Endometrium (tissue), 2 donors: Measurements from ENCODE around the gene TMEM120B.
"Not testable (repeated sequence)": the region's sequence is repeated elsewhere in the genome, so short reads cannot be mapped to it uniquely, and the experiment has no call there.

ENCODE experiments used
- FAIRE-seq: peaks from 2 replicates; lab custom pipeline; 2012; peaks lifted over from hg19 to GRCh38; lab: Jason Lieb, UNC
- donor health status: control.
- donor health status: control.

The TMEM120B gene

DNA sequence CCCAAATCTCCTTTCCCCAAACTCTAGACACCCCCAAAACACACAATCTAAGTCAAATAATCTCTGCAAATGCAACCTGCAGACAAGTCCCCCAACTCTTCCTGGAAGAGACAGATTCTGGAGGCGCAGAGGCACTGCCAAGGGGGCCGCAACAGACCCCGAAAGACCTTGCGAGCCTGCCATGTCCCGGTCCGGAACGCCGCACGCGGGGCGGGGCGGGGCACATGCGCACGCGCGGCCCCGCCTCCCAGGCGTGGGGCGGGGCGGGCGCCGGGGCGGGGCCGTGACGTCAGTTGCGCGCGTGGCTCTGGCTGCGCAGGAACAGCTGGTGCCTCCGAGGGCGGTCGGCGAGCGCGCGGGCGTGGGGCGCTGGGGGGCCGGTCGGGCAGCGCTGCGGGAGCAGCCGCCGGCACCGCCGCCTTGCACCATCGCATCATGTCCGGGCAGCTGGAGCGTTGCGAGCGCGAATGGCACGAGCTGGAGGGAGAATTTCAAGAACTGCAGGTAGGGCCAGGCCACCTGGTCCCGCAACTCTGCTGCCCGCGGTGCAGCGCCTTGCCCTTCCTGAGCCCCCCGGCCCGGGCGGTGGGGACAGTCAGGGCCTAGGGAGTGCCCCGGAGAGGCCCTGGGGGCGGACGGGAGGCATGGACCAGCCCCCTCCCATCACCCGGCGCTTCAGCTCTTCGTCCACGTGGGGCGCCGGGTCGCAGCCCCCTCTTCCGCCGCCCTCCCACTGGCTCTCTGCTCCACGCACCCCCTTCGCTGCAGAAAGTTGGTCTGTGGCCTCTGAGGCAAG is at the start of gene TMEM120B:
Gene TMEM120B (plus strand): TSS at position 292 of the 796 bp plus-strand sequence. CDS start 144 bp downstream, at position 436.
- no peak for FAIRE-seq

- FAIRE-seq, result no peak
These were observed 49.0 kb upstream of the TMEM120B start for GRCh38 chr12:121663610-121663929.

DNA sequence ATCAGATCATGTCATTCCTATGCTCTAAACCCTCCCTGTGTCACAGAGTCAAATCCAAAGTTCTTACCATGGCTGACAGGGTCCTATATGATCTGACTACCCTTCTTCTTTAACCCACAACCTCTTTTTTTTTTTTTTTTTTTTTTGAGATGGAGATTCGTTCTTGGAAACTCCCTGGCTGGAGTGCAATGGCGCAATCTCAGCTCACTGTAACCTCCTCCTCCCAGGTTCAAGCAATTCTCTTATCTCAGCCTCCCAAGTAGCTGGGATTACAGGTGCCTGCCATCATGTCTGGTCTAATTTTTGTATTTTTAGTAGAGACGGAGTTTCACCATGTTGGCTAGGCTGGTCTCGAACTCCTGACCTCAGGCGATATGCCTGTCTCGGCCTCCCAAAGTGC is 45.7 kb upstream of the TMEM120B start:
- not testable (repeated sequence) for FAIRE-seq

GRCh38 chr12:121668750-121669520 is 43.6 kb upstream of the TMEM120B start:
- FAIRE-seq, result no peak

DNA sequence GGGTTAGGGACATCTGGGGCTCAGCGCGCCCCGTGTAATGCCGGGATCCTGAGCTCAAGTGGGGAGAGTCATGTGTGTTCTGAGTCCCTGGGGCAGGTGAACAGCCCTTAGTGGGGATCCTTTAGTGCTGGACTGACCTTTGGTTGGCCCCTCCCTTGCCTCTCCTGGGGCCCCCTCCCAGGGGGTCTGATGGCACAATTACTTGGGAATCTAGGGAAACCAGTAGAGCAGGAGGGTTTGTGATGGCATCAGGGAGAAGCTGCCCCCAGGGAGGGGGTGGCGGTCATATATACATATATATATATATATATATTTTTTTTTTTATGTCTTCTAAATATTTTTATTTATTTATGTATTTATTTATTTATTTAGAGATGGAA is 43.0 kb upstream of the TMEM120B start, which contains the start of gene MORN3:
Gene MORN3 (minus strand): TSS at position 134 of the 380 bp plus-strand sequence. CDS start 171 bp downstream, outside the sequence.
- FAIRE-seq, result no peak

GRCh38 chr12:121673013-121673511 is 39.5 kb upstream of the TMEM120B start:
- FAIRE-seq, result no peak

GRCh38 chr12:121676190-121676589 is 36.4 kb upstream of the TMEM120B start:
- FAIRE-seq, result no peak

- FAIRE-seq, result no peak
These were observed 34.2 kb upstream of the TMEM120B start for GRCh38 chr12:121678305-121678704.

- FAIRE-seq, result no peak
These were observed 33.7 kb upstream of the TMEM120B start for GRCh38 chr12:121678716-121679300.

GRCh38 chr12:121679661-121680197 is 32.8 kb upstream of the TMEM120B start:
- not testable (repeated sequence) for FAIRE-seq

DNA sequence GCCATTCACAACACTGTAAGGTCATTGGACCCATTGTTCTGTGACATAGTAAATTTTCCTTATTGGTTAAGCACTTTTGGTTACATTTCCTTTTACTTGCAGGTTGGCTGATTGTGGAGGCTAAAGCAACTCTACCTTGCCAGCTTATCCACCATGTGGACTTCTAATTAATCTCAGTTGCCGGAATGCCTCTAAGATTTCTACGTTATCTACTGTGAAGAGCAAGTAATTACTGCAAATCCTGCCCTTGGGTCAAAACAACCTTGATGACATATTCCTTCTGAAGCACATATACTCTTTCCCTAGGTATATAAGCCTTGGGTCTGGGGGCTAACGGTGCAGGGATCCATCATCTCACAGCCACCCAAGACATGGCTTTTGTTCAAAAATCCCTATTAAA is 23.6 kb upstream of the TMEM120B start:
- no peak for FAIRE-seq

DNA sequence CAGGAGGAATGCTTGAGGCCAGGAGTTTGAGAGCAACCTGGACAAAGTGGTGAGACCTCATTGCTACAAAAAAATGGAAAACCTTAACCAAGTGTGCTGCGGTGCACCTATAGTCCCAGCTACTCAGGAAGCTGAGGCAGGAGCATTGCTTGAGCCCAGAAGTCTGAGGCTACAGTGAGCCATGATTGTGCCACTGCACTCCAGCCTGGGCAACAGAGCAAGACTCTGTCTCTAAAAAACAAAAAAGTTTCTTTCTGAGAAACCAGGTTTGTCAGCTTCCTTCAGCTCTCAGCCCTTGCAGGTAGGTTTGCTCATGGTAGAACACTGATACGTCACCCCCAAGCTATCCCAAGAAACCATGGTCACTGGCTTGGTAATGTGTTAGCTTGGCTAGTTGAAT is 23.1 kb upstream of the TMEM120B start:
- FAIRE-seq, result no peak

DNA sequence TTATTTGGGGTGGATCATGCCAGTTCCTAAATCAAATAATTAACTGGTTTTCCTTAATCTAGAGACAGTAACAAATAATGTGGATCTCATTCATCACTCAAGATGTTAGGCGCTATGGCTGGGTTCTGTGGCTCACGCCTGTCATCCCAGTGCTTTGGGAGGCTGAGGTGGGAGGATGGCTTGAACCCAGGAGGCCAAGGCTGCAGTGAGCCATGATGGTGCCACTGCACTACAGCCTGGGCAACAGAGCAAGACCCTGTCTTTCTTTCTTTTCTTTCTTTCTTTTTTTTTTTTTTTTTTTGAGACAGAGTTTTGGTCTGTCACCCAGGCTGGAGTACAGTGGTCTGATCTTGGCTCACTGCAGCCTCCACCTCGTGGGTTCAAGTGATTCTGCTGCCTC is 19.8 kb upstream of the TMEM120B start:
- not testable (repeated sequence) for FAIRE-seq

GRCh38 chr12:121693155-121693687 is 19.3 kb upstream of the TMEM120B start:
- no peak for FAIRE-seq

DNA sequence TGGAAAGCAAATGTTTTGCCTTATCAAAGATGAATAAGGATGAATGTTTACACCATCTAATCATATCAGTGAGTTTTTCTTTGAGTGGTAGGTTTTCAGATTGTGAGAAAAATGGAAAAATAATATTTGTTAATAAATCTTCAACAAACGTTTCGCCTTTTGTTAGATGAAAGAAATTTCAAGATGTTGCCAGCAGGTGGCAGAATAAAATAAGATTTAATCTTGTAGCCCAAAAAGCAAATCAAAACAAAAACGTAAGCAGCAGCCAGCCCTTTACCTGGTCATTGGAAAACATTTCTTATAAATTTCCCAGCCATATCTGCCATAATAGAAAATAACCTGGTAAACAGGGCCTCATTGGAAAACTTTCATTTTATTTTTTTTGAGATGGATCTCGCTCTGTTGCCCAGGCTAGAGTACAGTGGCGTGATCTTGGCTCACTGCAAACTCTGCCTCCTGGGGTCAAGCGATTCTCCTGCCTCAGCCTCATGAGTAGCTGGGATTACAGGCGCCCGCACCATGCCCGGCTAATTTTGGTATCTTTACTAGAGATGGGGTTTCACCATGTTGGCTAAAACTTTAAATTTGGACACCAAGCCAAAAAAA is 15.4 kb upstream of the TMEM120B start:
- FAIRE-seq, result peak; percentile 85

- FAIRE-seq, result not testable (repeated sequence)
These were observed 14.7 kb upstream of the TMEM120B start for GRCh38 chr12:121697861-121698260.

- FAIRE-seq, result no peak
These were observed 10.8 kb upstream of the TMEM120B start for GRCh38 chr12:121701667-121702277.

GRCh38 chr12:121702944-121703343 is 9.6 kb upstream of the TMEM120B start:
- no peak for FAIRE-seq

GRCh38 chr12:121705514-121705913 is 7.0 kb upstream of the TMEM120B start:
- FAIRE-seq, result no peak

GRCh38 chr12:121708313-121709063 is 4.1 kb upstream of the TMEM120B start:
- FAIRE-seq, result no peak

DNA sequence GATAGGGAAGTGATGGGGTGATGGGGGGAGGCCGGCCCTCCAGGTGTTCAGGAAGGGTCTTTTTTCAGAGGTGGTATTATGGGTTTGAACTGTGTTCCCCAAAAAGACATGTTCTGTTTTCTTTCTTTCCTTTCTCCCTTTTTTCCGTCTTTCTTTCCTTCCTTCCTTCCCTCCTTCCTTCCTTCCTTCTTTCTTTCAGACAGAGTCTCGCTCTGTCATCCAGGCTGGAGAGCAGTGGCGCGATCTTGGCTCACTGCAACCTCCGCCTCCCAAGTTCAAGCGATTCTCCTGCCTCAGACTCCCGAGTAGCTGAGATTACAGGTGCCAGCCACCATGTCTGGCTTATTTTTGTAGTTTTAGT is 3.5 kb upstream of the TMEM120B start:
- FAIRE-seq, result not testable (repeated sequence)
